GM19238 (cell line): ENCODE results near the gene LAMP1.
"Not testable (repeated sequence)": the region's sequence is repeated elsewhere in the genome, so short reads cannot be mapped to it uniquely, and the experiment has no call there.

Source experiments
- DNase-seq: peaks from one replicate; pipeline ENCODE4 v3.0.0; 2011; ENCODE audit warnings: low spot score; ENCODE audit not compliant: insufficient read length

The LAMP1 gene

DNA sequence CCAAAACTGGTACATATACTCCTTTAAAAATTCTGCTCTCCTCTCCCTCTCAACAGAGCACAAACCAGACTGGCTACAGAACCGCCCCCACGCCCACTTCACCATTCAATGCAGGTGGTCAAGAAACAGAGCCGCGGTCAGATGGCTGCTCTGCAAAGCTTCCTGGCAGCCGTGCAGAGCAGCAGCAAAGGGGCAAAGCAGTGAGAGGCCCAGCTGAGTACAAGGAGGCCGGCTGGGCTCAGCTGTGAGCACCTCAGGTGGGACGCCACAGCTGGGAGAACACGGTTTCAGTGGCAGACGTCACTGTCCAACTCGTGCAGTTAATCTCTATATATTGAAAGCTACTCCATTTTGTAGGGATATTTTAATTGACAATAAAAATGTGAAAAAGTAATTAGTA, 58.6 kb downstream of the LAMP1 start:
- no peak for DNase-seq

DNA sequence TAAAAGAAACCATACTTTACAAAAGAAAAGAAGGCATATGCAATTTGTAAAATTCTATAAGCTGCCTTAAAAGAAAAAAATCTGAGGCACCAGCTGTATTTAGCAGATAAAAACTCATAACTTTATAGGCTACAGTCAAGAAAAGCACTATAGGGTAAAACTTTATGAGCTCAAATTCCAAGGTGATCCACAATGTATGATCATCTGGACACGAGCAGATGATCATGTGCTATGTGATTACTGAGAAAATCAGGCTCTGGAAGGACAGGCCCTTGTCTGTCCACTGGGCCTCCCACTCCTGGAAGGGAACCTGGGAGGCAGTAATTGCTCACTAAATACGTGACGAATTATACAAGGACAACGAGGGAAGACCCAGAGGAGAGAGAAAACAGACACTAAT, 59.6 kb downstream of the LAMP1 start:
- DNase-seq: no peak

DNA sequence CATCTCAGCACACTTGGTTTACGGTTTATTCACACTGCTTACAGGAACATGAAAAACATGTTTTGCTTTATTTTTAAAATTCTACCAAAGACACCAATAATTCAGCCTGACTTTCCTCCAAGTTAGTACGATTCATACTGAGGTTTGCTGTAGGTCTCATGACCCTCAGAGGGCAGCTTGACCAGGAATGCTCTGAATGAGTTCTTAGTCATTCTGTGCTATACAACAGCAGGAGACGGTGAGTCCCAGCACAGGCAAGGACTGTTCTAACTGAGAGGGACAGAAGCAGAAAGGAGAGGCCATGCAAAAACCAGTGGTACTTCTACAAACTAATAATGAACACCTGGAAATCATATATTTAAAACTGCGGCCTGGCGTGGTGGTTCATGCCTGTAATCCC, 60.5 kb downstream of the LAMP1 start:
- no peak for DNase-seq

DNA sequence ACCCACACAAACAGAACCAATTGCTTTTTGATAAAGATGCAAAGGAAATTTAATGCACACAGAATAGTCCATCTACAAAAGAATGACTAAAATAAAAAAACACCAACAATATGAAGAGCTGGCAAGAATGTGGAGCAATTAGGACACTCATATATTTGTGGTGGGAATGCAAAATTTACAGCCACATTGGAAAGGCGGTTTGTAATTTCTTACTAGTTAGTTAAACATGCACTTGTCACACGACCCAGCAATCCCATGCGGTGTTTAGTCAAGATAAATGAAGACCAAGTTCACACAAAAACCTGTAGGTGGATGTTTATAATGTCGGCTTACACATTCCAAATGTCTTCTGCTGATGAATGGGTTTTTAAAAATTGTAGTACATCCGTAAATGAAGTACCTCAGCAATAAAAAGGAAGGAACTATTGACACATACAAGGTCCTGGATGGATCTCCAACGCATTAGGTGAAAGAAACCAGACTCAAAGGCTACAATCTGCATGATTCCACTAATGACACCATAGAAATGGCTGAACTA, 61.7 kb downstream of the LAMP1 start:
- no peak for DNase-seq

GRCh38 chr13:113359571-113359970, 62.5 kb downstream of the LAMP1 start:
- no peak for DNase-seq

- DNase-seq: no peak
Observed at GRCh38 chr13:113360446-113360845, 63.4 kb downstream of the LAMP1 start.

- DNase-seq: no peak
Observed at GRCh38 chr13:113361406-113361805, 64.4 kb downstream of the LAMP1 start.

DNA sequence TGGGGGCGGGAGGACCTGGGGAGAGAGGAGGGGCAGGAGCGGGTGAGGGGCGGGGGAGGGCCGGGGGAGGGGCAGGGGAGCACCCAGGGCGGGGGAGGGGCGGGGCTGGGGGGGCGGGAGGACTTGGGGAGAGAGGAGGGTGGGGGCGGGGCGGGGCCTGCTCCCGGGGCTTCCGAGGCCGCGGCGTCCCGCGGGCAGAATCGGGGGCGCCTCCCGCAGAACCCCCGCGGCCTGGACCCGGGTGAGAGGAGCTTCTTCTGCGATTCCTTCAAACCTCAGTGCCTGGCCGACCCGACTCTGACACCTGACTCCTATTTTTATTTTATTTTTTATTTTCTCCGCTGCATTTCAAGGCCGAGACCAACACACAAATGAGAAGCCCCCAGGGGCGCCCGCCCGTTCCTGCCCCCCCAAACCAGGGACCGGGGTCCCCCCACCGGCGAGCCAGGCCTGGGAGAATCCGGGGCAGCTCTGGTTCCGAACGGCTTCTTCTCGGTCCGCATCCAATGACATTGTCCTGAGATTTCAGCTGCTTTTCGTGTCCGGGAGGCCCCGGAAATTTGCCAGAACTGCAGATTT, 67.4 kb downstream of the LAMP1 start:
- no peak for DNase-seq

DNA sequence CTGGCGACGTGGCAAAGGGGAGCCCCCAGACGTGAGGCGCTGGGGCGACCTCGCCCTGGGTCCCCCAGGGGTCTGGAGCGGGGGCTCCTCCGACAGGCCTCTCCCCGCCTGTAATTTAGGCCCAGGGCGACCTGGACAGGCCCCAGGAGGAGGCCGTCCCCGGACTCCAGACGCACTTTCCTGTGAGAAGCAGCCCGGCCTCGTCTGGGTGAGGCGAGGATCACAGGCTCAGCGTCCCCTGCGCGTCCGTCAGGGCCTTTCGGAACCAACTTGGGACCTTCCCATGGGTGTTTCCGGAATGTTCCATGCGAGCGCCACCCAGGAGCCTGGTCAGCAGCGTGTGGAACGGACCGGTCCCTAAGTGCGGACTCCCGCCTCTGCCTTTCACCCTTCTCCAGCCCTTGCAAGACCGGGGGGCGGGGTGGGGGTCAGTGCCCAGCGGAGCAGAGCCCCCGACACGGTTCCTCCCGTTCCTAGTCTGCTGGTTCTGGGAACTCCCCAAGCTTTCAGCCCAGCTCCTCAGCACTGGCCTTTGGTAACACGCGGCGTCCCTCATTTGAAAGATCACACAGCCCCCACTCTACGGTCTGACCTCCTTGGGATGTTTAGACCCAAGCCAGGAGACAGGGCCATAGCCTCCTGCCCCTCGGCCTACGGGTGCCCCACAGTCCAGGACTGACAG, 68.0 kb downstream of the LAMP1 start:
- no peak for DNase-seq

- DNase-seq: no peak
Observed at GRCh38 chr13:113365583-113365970, 68.5 kb downstream of the LAMP1 start.

GRCh38 chr13:113365971-113366588, 69.0 kb downstream of the LAMP1 start:
- DNase-seq: no peak

DNA sequence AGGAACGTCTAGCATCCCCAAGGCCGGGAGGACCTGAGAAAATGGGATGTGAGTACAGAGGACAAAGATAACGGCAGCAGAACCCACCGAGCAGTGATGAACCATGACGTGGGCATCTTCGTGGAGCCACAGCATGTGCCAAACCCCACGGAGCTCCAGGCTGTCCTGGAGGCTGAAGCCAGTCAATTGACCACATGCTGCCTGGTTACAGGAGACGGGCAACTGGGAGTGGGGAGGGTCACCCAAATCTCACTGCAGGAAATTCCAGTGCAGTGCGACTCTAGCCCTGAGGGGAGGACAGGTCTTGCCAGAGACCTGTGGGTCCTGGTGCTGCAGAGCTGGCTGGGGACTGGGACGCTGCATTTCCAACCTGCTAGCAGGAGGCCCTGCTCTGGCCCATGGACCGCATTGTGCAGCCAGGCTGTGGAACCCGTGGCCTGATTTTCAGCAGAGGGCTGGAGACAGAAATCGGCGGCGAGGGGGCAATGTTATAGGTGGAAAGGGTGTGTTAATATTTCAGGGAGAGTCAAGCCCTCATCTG, 70.1 kb downstream of the LAMP1 start:
- no peak for DNase-seq

DNA sequence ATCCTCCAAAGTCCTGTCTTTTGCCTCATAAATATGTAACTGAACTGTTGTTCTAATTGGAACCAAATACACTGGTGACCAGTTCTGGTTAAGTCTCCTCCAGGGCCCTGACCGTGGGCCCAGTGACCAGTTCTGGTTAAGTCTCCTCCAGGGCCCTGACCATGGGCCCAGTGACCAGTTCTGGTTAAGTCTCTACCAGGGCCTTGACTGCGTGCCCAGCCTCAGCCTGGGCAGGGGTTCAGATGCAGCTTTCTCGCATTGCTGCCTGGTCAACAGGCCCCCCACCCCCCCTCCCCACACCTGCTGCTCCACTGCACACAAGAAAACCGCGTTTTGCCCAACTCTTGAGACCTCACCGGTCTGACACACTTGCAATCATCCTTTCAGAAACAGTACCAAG, 70.7 kb downstream of the LAMP1 start:
- DNase-seq: no peak

DNA sequence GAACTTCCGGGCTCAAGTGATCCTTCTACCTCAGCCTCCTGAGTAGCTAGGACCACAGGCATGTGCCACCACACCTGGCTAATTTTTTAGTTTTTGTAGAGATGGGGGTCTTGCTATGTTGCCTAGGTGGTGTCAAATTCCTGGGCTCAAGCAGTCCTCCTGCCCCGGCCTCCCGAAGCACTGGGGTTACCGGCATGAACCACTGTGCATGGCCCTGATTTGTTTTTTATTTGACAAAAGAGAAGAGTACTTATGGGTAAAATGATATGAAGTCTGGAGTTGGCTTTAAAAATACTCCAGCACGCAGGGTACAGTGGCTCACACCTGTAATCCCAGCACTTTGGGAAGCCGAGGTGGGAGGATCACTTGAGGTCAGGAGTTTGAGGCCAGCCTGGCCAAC, 71.3 kb downstream of the LAMP1 start:
- DNase-seq: not testable (repeated sequence)

DNA sequence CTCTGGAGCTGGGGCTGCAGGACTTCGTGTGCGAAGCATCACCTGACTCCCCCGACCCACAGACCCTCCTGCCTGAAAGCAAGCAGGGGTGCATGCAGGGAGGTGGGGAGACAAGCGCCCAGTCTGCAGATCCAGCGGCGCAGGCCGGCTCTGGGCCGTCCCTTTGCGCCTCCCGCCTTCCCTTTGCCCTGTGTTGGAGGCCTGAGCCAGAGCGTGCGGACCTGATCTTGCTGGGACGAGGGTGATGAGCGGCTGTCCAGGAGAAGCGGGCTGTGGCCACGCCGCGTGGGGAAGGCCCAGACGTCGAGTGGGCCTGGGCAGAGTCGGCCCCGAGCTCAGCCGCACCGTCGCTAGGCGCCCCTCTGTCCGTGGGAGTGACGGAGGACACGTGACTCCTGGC, 72.2 kb downstream of the LAMP1 start:
- no peak for DNase-seq

DNA sequence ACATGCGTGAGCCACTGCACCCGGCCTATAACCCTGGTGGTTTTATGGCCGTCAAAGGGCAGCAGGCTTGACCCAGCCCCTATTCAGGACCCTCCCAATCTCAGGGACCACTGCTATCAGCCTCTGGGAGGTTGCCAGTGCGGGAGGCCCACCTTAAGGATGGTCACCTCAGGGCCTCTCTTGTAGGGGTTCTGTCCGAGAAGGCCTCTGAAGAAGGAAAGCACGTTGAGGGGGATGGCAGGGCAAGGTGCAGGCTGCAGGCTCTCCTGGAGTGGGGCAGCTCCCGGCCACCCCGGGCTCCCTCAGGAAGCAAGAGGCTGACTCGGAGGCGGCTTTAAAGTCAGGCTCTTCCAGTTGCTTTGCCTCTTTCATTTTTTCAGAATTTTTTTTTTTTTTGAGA, 72.8 kb downstream of the LAMP1 start:
- DNase-seq: no peak

- DNase-seq: no peak
Observed at GRCh38 chr13:113371061-113371460, 74.0 kb downstream of the LAMP1 start.

DNA sequence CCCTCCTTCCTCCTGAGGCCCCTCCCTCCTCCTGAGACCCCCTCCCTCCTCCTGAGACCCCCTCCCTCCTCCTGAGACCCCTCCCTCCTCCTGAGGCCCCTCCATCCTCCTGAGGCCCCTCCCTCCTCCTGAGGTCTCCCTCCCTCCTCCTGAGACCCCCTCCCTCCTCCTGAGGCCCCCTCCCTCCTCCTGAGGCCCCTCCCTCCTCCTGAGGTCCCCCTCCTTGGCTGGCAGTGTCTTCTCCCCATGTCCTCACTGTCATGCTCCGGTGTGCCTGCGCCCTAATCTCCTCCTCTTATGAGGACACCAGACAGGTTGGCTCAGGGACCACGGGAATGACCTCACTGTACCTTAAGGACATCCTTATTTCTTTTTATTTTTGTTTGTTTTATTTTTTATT, 74.7 kb downstream of the LAMP1 start:
- DNase-seq: not testable (repeated sequence)
